Neural progenitor cell (in vitro differentiated cells): ENCODE results near the gene BOLA3.

Experiments used
- EZH2phosphoT487 ChIP-seq: fragments of 200-600 bp; sonication (generic); IDR thresholded peaks from 2 replicates; pipeline ENCODE4 v1.6.1; 2017; ENCODE audit warnings: antibody characterized with exemption
- TF ChIP-seq, protein P1 (sequence below): fragments of 200-600 bp; sonication (generic); IDR thresholded peaks from 2 replicates; pipeline ENCODE4 v1.5.1; 2017; ENCODE audit warnings: antibody characterized with exemption, mild to moderate bottlenecking

DNA sequence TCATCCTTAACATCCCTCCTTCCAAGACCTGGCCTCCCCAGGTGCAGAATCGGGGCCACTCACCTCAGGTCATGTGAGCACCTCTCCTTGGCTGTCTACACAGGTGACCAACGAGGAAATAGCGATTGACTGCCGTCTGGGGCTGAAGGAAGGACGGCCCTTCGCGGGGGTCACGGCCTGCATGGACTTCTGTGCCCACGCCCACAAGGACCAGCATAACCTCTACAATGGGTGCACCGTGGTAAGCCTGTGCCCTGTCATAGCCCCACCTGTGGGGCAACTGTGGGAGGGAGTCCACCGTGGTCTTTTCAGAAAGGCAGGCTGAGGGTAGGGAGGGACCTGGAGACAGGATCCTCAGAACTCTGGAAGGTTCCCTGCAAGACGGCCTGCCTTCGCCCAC is 54.3 kb downstream of the BOLA3 start:
- TF ChIP-seq, protein P1, sequence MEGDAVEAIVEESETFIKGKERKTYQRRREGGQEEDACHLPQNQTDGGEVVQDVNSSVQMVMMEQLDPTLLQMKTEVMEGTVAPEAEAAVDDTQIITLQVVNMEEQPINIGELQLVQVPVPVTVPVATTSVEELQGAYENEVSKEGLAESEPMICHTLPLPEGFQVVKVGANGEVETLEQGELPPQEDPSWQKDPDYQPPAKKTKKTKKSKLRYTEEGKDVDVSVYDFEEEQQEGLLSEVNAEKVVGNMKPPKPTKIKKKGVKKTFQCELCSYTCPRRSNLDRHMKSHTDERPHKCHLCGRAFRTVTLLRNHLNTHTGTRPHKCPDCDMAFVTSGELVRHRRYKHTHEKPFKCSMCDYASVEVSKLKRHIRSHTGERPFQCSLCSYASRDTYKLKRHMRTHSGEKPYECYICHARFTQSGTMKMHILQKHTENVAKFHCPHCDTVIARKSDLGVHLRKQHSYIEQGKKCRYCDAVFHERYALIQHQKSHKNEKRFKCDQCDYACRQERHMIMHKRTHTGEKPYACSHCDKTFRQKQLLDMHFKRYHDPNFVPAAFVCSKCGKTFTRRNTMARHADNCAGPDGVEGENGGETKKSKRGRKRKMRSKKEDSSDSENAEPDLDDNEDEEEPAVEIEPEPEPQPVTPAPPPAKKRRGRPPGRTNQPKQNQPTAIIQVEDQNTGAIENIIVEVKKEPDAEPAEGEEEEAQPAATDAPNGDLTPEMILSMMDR = no peak
- TF ChIP-seq EZH2phosphoT487 = no peak
